H1 (cell line): ENCODE data around the gene EPHA2.

Experiments used
- ATF2 ChIP-seq: IDR thresholded peaks from 2 replicates; pipeline ENCODE4 v1.6.1; 2012; ENCODE audit warnings: low read length, inconsistent platforms
- BRCA1 ChIP-seq: IDR thresholded peaks from 2 replicates; pipeline ENCODE4 v1.6.1; 2012; ENCODE audit warnings: low read depth, low read length, improper control_type of control experiment
- CBX8 ChIP-seq: fragments of 300-800, 300-1000 bp; sonication (generic); IDR thresholded peaks from 2 replicates; pipeline ENCODE4 v1.7.1; 2016; ENCODE audit warnings: low read depth, low read length, borderline replicate concordance
- CHD1 ChIP-seq: IDR thresholded peaks from 2 replicates; pipeline ENCODE4 v1.6.1; 2012; ENCODE audit warnings: low read depth, low read length, improper control_type of control experiment
- CHD7 ChIP-seq: fragments of 300-600 bp; sonication (generic); IDR thresholded peaks from 2 replicates; pipeline ENCODE4 v1.7.1; 2012; ENCODE audit warnings: low read length, moderate library complexity, mild to moderate bottlenecking, inconsistent platforms; ENCODE audit not compliant: insufficient replicate concordance
- CTCF ChIP-seq, 3 experiments: IDR thresholded peaks; 1 replicate in 2 of 3; 2 replicates in 1 of 3; pipeline versions ENCODE4 v1.5.1 to v1.6.1; 2011; ENCODE audit warnings: low read length in 3 of 3, mild to moderate bottlenecking in 3 of 3, inconsistent platforms in 2 of 3, low read depth in 1 of 3, moderate library complexity in 1 of 3; ENCODE audit not compliant: insufficient read depth in 1 of 3; ENCODE audit errors: control extremely low read depth in 1 of 3
- HDAC6 ChIP-seq: IDR thresholded peaks from one replicate; pipeline ENCODE4 v1.7.1; 2012; ENCODE audit warnings: low read depth, mild to moderate bottlenecking, inconsistent platforms, low read length, moderate library complexity
- JUN ChIP-seq: IDR thresholded peaks from 2 replicates; pipeline ENCODE4 v1.6.1; 2011; ENCODE audit warnings: low read depth, mild to moderate bottlenecking, improper control_type of control experiment, low read length
- MAFK ChIP-seq: IDR thresholded peaks from 2 replicates; pipeline ENCODE4 v1.6.1; 2012; ENCODE audit warnings: low read depth, mild to moderate bottlenecking, improper control_type of control experiment, low read length
- MAX ChIP-seq: IDR thresholded peaks from 2 replicates; pipeline ENCODE4 v1.6.1; 2012; ENCODE audit warnings: inconsistent platforms
- POLR2AphosphoS5 ChIP-seq: IDR thresholded peaks from 2 replicates; pipeline ENCODE4 v1.6.1; 2011; ENCODE audit warnings: low read depth, low read length
- SP2 ChIP-seq: IDR thresholded peaks from 2 replicates; pipeline ENCODE4 v1.6.1; 2012; ENCODE audit warnings: mild to moderate bottlenecking, low read length, inconsistent platforms
- TEAD4 ChIP-seq: IDR thresholded peaks from 2 replicates; pipeline ENCODE4 v1.6.1; 2012; ENCODE audit warnings: low read depth, low read length, inconsistent platforms, mixed read lengths

- TF ChIP-seq CTCF (IDR thresholded peaks at IDR 0.05; ENCODE audit: control extremely low read depth in 1 of 3, insufficient read depth in 1 of 3, low read depth in 1 of 3, low read length in 3 of 3) (no peak), POLR2AphosphoS5 (no peak), HDAC6 (no peak), SP2 (no peak), JUN (no peak), BRCA1 (no peak), MAX (no peak), MAFK (no peak), TEAD4 (no peak), CHD7 (no peak), CBX8 (no peak), CHD1 (no peak), ATF2 (no peak)
Measured at GRCh38 chr1:16134066-16134801, 21.6 kb downstream of the EPHA2 start.
